Measurements from ENCODE around the gene CYP24A1.

- TF ChIP-seq POLR2A (IDR thresholded peaks at IDR 0.05) = no peak
- TF ChIP-seq, protein P1, sequence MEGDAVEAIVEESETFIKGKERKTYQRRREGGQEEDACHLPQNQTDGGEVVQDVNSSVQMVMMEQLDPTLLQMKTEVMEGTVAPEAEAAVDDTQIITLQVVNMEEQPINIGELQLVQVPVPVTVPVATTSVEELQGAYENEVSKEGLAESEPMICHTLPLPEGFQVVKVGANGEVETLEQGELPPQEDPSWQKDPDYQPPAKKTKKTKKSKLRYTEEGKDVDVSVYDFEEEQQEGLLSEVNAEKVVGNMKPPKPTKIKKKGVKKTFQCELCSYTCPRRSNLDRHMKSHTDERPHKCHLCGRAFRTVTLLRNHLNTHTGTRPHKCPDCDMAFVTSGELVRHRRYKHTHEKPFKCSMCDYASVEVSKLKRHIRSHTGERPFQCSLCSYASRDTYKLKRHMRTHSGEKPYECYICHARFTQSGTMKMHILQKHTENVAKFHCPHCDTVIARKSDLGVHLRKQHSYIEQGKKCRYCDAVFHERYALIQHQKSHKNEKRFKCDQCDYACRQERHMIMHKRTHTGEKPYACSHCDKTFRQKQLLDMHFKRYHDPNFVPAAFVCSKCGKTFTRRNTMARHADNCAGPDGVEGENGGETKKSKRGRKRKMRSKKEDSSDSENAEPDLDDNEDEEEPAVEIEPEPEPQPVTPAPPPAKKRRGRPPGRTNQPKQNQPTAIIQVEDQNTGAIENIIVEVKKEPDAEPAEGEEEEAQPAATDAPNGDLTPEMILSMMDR (IDR thresholded peaks at IDR 0.05) = no peak
Observed at GRCh38 chr20:54223285-54223684, 49.5 kb upstream of the CYP24A1 start.
